GM15510 (cell line): ENCODE data around the gene CHD1.

Experiments used
- POLR2A ChIP-seq: IDR thresholded peaks from 3 replicates; pipeline ENCODE4 v1.6.1; 2011; ENCODE audit warnings: borderline replicate concordance; ENCODE audit not compliant: insufficient read length; ENCODE audit errors: extremely low read depth

CHD1 gene

DNA sequence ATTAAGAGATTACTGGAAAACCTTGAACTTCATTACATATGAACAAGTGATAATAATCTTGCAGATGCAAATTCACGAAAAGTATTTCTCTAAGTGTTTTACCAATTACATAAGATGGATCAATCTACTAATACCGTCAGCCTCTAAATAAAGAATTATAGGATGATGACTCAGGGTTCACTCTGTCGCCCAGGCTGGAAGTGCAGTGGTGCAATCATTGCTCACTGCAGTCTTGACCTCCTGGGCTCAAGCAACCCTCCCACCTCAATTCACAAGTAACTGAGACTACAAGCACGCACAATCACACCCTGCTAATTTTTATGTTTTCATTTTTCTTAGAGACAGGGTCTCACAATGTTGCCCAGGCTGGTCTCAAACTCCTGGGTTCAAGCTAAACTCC lies 56.1 kb downstream of the CHD1 start:
- no peak for TF ChIP-seq POLR2A

DNA sequence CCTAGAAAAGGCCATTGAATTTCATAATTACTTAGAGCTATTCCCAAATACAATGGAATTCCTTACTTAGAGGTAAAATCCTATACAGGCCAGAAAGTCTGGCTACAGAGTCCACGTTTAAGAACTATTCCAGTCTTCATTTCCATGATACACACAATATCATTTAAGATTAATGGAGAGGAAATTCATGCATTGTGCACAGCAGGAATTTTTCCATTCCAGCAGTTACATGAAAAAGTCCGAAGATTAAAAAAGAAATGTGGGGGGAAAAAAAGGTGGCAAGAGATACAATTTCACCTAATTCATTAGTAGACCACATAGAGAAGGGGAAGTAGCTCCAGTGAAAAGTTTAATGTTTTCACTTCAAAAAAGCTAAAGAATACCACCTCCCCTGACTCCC lies 63.1 kb downstream of the CHD1 start:
- TF ChIP-seq POLR2A, result no peak

DNA sequence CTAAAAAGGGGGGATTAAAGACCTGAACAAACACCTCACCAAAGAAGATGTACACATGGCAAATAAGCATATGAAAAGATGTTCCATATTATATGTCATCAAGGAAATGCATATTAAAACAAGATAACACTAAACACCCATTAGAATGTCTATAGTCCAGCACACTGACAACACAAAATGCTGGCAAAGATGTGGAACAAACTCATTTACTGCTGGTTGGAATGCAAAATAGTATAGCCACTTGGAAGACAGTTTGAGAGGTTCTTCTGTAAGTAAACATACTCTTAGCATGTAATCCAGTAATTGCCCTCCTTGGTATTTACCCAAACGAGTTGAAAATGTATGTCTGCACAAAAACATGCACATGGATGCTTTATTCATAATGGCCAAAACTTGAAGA lies 81.8 kb downstream of the CHD1 start:
- no peak for TF ChIP-seq POLR2A

DNA sequence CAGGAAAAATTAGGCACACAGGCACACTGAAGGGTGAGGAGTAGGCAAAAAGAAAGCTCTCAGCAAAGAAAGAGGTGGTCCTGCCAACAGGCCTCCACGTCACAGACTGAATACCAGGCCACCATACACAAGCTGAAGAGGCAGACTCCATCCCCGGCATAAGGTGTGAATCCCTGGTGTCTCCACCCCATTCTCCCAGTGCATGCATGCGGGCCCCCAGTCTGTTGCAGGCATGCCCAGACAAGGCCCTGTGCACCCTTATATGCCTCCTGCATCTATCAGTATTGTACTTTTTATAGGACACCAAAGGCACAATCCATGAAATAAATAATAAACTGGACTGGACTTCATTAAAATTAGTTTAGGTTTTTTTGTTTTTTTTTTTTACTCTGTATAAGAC lies 82.3 kb downstream of the CHD1 start:
- TF ChIP-seq POLR2A, result no peak

DNA sequence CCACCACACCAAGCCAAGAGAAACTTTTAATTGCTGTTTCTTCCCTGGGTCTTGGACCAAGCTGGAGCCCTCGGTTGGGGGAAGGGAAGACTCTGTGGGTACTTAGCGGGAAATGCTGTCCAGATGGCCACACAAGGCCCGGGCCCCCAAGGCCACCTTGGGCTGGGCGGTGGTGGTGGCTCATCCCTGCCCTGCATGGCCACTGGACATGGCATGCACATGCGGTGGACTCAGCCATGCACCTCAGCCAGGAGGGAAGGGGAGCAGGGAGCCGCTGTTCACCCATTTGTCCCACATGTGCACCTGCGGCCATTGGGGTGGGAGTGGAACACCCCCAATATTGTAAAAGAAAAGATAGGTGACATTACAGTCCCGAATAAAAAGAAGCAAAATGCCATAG lies 82.9 kb downstream of the CHD1 start:
- TF ChIP-seq POLR2A, result no peak

DNA sequence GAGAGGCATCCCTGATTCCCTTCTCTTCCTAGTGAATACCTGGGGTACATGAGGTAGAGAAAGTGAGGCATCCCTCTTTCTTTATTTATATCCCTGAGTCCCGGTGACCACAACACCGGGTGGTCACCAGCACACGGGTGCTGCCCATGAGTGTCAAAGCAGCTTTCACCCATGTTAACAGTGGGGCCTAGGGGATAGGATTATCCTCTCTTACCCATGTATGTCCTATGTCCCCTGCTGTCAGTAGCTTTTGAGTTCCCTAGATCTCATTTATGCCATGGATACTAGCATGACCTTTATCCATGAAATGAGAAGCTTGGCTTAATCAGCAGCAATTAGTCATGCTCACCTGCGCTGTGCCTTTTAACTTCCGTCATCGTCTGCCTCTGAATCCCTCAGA lies 83.9 kb downstream of the CHD1 start:
- no peak for TF ChIP-seq POLR2A

DNA sequence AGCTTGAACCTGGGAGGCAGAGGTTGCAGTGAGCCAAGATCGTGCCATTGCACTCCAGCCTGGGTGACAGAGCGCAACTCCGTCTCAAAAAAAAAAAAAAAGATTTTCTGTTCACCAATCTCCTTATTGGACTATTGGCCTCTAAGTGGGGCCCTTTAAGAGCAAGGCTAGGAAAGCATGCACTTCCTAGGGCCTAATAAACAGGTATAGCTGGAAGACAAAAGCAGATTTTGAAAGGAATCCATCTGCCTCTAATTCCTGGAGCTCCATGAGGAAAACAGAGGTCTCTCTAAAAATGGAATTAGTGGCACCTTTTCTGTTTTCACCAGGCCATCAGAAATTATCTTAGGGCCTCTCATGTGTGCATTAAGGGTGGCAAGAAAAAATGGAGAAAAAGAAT lies 85.3 kb downstream of the CHD1 start:
- no peak for TF ChIP-seq POLR2A

DNA sequence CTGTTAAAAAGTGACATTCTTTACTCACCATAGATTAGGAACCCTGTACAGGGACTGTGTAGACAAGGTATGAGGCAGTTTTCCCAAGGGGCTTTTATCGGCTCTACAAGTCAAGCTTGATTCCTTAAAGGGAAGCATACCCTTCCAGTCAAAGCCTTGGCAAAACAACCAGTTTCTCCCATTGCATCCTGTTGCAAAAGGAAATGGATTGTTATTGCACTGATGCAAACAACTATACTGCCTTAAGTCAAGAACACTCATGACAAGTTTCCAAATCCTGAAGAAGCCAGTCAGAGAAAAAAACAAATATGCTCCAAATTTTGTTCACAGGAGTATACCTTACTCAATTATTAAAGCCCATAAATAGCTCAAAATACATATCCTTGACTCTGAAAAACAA lies 87.9 kb downstream of the CHD1 start:
- TF ChIP-seq POLR2A, result no peak

DNA sequence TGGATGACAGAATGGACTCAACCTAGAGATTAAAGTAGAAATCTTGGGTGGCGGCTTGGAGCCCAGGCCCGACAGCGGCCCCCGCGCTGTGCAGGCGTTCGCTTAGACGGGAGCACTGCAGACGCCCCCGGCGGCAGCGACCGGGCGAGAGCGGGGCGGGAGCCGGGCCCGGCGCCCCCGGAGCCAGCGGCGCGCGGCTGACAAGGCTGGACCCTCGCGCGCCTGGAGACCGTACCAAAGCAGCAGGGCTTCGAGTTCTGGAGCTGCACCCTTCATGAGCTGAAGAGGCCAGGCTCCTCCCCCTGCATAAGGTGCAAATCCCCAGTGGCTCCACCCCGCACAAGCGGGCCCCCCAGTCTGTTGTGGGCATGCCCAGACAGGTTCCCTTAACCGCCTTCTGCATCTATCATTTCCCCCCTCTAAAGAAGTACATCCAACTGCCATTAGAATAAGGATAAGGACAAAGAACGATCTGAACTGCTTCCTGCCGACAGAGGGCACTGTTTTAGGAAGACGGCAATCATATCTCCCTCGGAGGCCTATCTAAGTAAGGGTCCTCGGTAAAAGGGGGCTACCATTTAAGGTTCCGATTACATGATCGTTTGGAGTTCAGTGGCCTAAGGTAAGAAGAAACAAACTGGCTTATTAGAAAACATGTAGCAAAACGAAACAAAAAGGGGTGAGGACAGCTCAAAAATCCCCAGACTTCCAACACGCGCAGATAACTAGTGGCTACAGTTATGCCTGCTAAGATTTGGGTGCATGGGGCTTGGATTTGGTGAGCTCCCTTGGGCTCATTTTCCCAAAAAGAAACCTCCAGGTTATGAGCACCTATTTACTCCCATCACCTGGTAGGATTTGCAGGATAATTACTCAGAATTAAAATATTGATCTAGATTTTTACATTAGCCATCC lies 89.1 kb downstream of the CHD1 start:
- no peak for TF ChIP-seq POLR2A

DNA sequence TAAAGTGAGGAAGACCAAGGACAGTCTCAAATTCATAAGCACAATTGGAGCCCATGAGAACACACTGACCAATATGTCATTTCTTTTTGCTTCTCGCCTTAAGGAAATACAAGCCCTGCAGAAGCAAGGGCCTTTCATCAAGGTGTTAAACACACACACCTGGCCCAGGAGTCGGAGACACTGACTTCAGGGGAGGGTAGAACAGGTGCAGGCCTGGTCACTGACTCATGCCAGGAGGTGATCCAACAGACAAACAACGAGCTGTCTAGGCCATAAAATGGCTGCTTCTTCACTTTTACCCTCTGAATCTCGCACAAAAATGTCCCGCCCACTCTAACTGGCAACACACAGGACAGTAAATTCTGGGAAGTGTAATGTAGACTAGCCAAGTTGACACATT lies 92.6 kb downstream of the CHD1 start:
- TF ChIP-seq POLR2A, result no peak

DNA sequence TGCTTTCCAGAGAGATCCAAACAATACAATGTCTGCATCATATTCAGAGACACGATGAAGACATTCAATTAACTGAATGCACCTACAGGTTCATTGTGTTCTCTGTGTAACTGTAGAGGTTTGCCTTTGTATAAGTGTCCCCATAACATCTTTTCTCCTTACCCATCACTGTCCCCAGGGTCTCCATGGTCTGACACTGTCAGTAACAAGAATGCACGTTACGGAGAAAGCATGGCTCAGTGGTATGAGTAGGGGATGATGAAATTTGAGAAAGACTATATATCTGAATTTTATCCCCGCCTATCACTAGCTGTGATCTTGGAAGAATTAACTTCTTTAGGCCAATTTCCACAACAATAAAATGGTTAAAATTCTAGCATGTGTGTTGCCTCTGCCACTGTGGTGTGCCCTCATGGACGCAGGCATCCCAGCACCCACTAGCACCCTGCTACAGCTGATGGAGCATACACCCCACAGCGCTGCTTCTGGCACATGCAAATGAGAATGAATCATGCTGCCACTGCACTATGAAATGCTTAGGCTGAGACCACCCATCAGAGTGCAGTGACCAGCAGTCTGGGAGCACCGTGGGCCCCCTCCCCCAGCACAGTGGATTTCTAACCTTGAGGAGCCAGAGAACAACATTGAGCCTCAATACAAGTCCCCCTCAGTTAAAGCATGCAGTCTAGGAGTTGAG lies 101.1 kb downstream of the CHD1 start:
- no peak for TF ChIP-seq POLR2A

DNA sequence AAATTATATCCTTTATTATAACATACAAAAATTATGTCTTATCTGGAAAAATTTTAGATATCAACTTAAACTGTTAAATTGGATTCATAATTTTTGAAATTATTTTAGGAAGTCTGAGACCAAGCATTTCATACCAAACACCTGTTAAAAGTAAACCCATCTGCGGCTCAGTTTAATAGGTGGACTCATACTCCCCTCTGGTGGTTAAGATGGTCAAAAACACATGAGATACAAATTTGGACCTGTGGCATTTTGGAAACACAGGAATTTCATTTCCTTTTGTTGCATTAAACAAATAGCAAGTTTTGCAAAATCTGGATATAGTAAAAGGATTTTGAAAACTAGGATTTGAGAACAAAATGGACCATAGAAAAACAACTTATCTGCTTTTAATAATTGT lies 101.6 kb downstream of the CHD1 start:
- TF ChIP-seq POLR2A, result no peak

DNA sequence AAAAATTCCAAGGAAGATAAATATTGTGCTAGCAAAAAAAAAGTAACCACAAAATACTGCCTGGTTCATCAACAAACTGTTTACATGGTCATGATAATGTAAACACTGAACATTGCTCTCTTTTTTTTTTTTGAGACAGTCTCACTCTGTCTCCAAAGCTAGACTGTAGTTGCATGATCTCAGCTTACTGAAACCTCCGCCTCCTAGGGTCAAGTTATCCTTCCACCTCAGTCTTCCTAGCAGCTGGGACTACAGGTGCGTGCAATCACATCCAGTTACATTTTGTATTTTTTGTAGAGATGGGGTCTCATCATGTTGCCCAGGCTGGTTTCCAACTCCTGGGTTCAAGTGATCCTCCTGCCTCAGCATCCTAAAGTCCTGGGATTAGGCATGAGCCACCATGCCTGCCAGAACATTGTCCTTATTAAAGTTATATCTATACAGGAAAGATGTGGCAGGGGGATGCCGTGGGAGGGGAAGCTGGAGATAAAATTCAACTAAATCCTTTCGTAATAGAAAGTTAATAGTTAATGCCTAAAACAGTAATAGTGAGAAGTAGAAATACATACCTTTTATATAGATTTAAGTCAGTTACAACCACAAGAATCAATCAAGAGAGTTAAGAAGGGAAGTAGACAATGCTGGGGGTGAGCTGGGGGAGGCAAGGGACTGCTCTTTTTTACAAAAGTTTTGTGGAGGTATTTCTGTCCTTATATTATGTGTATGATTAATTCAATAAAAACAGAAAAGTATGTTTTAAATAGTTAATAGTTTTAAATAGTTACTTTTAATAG lies 103.0 kb downstream of the CHD1 start:
- TF ChIP-seq POLR2A, result no peak

DNA sequence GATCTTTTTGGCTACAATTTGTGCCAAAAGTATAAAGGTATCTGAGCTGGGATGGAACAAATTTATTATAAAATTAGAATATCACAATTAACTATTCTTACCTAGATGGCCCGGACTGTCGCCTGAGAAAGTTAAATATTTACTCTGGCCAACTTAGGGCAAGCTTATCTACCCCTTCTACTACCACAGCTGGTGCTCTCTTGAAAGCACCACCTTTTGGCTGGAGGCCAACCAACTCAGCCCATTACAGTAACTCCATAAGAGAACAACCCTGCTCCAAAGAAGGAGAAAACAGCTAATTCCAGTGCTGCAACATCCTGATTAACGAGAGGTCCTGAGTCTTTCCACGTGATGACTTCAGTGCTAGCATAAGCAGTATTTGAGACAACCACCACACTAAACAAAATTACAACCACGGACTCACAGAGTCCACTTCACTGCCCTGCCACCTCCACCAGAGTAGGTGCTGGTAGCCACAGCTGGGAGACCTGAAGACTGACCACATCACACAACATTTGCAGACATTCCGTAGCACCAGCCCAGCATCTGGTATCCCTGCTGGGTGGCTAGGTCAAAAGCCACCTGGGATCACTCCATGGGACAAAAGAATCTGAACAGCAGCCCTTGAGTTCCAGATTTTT lies 112.1 kb downstream of the CHD1 start:
- TF ChIP-seq POLR2A, result no peak

DNA sequence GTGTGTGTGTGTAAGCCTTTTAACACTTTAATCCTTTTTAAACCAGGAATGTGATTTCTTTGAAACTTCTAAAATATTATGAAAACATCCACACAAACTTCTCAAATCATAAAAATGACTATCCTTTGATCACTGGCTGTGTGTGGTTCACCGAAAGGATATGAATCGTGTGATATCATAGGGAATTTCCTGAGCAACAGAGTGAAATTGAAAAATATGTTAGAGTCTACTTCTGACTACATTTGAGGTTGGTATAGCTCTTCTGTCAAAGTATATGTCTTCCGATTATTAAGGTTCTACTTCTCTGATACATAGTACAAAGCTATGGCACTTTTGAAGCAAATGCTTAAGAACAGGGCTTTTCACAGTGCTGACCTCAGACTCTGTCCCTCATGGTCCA lies 115.1 kb downstream of the CHD1 start:
- no peak for TF ChIP-seq POLR2A
